ENCODE measurements around the gene DLG2.

Gene DLG2

DNA sequence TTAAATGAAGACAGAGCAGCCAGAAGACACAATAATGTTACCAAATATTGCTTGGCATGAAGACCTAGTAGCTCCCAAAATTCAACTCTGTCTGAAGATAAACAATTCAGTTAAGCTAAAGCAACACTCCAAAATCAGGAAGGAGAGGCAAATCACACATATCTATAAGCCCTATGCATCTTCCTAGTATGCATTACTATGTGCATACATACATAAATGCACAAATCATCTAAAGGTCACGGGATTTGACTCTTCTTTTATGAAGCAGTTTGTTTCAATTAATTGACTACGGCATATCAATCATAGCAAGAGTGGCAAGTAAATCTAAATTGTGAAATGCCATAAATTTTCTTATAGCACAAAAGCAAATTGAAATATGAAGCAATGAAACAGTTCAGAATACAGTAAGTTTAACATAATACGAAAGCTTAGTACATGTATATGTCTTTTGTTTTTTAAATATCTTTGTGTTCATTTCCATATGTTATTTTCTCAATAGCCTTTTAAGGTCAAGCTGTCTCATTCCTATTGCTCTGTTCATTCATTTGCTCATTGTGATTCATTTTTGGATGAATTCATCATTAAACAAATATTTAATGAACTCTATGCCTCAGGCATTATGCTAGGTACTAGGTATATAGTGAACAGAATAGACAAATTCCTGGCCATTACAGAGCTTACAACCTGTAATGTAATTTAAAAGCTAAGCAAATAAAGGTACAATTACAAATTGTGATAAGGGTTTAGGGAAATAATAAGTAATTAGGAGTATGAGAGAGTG lies 540.5 kb downstream of the DLG2 start:
- Mint-ChIP-seq H3K4me1 (peaks cover 20% of the 10 kb centered on the region), H3K9me3 (peaks cover 12% of the 10 kb centered on the region), H3K27ac (no peak overlapping the region), H3K27me3 (no peaks in the 10 kb centered on the region), H3K36me3 (peaks cover 6% of the 10 kb centered on the region), H3K4me3 (no peak overlapping the region)
- DNase-seq (ENCODE audit: low spot score in 2 of 2) (no peak), ATAC-seq (ENCODE audit: low read depth) (no peak)

DNA sequence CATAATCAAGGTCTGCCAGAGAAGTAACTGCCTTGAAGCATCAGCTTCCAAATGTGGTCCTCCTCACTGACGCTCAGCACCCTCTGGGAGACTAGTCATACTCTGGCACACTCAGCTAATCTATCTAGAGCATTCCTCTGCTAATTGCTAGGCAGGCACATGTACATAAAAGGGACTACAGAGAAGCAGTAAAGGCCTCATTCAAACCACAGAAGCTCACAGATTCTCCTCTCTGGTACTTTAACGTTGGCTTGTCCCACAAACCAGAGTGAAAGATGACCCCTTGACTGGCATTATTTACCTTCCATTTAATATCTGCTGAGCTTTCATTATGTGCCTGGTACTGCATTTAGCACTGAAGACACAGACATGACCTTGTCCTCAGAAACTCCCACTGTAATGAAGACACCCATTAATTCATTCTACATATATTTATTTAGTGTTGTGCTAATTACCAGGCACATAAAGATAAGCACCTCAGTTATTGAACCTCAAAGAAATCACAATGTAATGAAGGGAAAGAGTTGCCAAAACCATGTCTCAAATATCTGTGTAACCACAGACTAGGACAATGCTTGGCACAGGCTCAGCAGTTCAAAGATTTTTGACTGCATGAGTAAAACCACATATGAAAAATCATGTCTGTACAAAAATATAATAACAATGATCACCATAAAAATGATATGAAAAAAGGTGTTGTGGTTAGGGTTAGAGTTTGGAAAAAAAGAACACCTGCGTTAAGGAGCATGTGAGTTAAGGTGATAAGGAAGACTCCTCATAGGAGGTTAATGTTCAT lies 550.4 kb downstream of the DLG2 start:
- Mint-ChIP-seq H3K27me3 (no peaks in the 10 kb centered on the region), H3K9me3 (no peaks in the 10 kb centered on the region), H3K4me1 (peaks cover 8% of the 10 kb centered on the region), H3K27ac (peak overlapping the region; percentile 45), H3K4me3 (no peak overlapping the region), H3K36me3 (no peaks in the 10 kb centered on the region)
- ATAC-seq (ENCODE audit: low read depth) (no peak), DNase-seq (ENCODE audit: low spot score in 2 of 2) (no peak)

DNA sequence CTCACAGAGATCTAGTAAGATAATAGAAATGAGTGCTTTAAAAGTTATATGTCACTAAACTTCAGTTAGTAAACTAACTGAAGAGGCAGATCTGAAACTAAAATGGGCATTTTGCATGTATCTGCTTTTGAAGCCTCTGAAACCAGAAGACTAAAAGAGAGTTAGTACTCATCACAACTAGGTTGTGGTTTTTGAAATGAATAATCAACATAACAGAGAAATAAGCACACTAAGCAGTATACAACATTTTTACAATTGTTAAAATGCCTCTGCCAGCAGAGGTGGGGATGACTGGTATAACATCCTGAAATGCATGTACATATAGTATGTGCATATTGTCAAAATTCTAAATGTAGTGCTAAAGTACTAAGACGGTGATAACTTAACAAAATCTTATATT lies 564.5 kb downstream of the DLG2 start:
- ATAC-seq (ENCODE audit: low read depth) (no peak), DNase-seq (ENCODE audit: low spot score in 2 of 2) (no peak)
- H3K36me3 Mint-ChIP-seq: no peaks in the 10 kb centered on the region
- no peaks in the 10 kb centered on the region for H3K27me3 Mint-ChIP-seq
- no peak overlapping the region for H3K27ac Mint-ChIP-seq
- no peak overlapping the region for H3K4me3 Mint-ChIP-seq
- H3K9me3 Mint-ChIP-seq: no peaks in the 10 kb centered on the region
- peaks cover 3% of the 10 kb centered on the region for H3K4me1 Mint-ChIP-seq

DNA sequence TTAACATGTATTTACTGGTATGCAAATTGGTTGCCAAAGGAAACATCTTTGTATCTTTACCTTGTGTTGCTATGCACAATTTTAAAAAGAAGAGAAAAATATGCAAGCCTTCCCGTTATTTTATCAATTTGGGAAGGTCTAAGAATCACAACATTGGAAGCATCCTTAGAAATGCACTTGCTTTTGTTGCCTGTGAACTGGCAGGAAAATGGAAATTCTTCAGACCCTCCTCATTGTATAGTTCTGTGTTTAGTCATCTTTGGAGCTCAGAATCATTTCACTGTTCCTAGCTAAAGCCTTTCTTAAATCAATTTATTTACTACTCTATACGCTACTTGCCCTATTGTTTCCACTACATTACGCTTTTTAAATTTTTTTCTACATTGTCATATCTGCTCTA lies 574.5 kb downstream of the DLG2 start:
- Mint-ChIP-seq H3K36me3 (no peaks in the 10 kb centered on the region), H3K27me3 (no peaks in the 10 kb centered on the region), H3K9me3 (no peaks in the 10 kb centered on the region), H3K27ac (no peak overlapping the region), H3K4me3 (no peak overlapping the region), H3K4me1 (peaks cover 4% of the 10 kb centered on the region)
- ATAC-seq (ENCODE audit: low read depth): no peak
- DNase-seq (ENCODE audit: low spot score in 2 of 2): no peak

DNA sequence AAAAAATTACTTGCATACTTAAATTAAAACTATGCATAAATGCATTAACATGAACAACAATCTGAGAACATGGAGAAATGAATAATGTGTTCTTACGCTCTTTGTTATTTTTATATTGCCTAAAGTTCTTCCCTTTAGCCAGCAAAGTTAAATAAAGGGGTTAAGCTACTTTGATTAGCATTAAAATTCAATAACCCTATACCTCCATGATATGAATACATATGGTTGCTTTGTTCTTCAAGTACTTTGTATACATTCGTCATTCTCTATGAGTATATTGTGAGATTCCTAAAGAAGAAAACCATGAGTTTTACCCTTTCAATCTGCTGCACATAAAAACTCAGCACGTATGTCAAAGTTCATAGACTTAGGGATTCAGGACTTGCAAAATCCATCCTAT lies 578.3 kb downstream of the DLG2 start:
- Mint-ChIP-seq H3K27ac (no peak overlapping the region), H3K9me3 (no peaks in the 10 kb centered on the region), H3K27me3 (no peaks in the 10 kb centered on the region), H3K4me3 (no peak overlapping the region), H3K4me1 (no peaks in the 10 kb centered on the region), H3K36me3 (no peaks in the 10 kb centered on the region)
- ATAC-seq (ENCODE audit: low read depth) (no peak), DNase-seq (ENCODE audit: low spot score in 2 of 2) (no peak)

DNA sequence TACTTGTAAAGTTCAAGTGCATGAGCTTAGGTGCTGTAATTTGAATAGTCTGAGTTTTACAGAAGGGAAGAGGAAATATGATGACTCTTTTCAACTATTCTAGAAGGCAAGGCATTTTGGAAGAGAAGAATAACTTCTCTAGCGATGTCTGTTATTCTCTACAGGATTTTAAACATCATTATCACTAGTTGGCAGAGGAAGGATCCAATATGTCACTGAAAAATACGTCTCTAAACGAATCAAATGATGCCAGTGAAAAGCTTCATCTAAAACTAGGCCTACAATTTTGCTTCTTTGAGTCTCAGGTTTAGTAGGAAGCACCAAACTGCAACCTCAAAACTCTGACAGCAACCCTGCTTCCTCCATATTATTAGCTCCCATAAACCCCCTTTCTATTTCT lies 581.4 kb downstream of the DLG2 start:
- ATAC-seq (ENCODE audit: low read depth) (no peak), DNase-seq (ENCODE audit: low spot score in 2 of 2) (no peak)
- no peaks in the 10 kb centered on the region for H3K9me3 Mint-ChIP-seq
- H3K4me3 Mint-ChIP-seq: no peak overlapping the region
- H3K36me3 Mint-ChIP-seq: no peaks in the 10 kb centered on the region
- no peaks in the 10 kb centered on the region for H3K27me3 Mint-ChIP-seq
- no peak overlapping the region for H3K27ac Mint-ChIP-seq
- H3K4me1 Mint-ChIP-seq: no peaks in the 10 kb centered on the region

DNA sequence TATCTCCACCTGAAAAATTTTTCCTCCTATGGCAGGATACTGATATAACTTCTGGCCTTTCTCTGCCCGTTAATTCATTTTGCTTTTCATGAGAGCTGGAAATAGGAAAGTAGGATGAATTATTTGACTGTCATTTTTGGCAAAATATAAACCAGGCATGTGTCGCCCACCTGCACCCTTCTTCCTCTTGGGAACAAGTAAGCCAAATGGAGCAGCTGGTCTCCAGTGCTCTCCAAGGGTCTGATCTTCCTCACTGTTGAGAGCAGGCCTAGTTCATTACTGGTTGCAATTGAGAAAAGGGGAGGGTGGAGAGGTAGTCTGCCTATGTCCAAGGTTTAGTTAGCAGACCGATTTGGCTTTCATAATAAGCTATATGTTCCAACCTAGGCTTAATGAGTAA lies 582.2 kb downstream of the DLG2 start:
- no peaks in the 10 kb centered on the region for H3K27me3 Mint-ChIP-seq
- no peak overlapping the region for H3K4me3 Mint-ChIP-seq
- no peaks in the 10 kb centered on the region for H3K4me1 Mint-ChIP-seq
- DNase-seq (ENCODE audit: low spot score in 2 of 2) (no peak), ATAC-seq (ENCODE audit: low read depth) (no peak)
- H3K36me3 Mint-ChIP-seq: no peaks in the 10 kb centered on the region
- no peaks in the 10 kb centered on the region for H3K9me3 Mint-ChIP-seq
- no peak overlapping the region for H3K27ac Mint-ChIP-seq

DNA sequence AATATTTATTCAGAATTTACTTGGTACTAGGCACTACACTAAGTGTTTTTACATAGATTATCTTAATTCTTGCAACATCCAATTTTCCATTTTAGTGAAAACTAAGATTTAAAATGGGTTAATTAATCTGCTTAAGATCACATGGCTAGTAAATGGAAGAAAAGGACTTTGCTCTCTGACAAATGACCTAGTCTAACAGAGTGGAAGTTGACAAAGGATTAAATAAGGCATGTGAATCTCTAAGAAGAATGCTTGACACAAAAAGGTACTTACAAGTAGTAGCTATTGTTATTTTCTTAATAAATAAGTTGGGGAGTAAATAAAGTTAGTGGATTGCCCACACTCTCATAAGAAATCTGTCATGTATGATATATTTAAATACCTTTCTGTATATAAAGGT lies 584.8 kb downstream of the DLG2 start:
- no peaks in the 10 kb centered on the region for H3K9me3 Mint-ChIP-seq
- no peak overlapping the region for H3K27ac Mint-ChIP-seq
- no peaks in the 10 kb centered on the region for H3K4me1 Mint-ChIP-seq
- H3K27me3 Mint-ChIP-seq: no peaks in the 10 kb centered on the region
- H3K4me3 Mint-ChIP-seq: no peak overlapping the region
- ATAC-seq (ENCODE audit: low read depth) (no peak), DNase-seq (ENCODE audit: low spot score in 2 of 2) (no peak)
- no peaks in the 10 kb centered on the region for H3K36me3 Mint-ChIP-seq

DNA sequence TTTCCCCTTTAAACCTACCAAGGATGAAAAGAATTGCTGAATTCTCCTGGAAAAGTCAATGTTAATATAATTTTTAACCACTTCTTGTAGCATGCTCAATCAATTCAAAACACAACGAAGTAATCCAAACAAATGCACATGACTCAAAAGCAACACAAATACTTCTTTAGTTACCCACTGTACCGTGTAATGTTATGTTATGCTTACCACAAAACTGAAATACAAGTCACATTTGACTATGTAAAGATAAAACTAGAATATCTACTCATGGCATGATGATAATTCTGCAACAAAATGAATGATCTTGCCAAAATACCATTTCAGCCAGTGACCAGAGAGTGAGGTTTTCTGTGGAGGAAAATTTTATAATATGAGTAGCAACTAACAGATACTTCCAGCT lies 587.0 kb downstream of the DLG2 start:
- H3K36me3 Mint-ChIP-seq: no peaks in the 10 kb centered on the region
- no peak for DNase-seq (ENCODE audit: low spot score in 2 of 2)
- no peak overlapping the region for H3K27ac Mint-ChIP-seq
- no peak overlapping the region for H3K4me3 Mint-ChIP-seq
- H3K4me1 Mint-ChIP-seq: no peaks in the 10 kb centered on the region
- H3K27me3 Mint-ChIP-seq: no peaks in the 10 kb centered on the region
- ATAC-seq (ENCODE audit: low read depth): no peak
- H3K9me3 Mint-ChIP-seq: peaks cover under 1% of the 10 kb centered on the region

DNA sequence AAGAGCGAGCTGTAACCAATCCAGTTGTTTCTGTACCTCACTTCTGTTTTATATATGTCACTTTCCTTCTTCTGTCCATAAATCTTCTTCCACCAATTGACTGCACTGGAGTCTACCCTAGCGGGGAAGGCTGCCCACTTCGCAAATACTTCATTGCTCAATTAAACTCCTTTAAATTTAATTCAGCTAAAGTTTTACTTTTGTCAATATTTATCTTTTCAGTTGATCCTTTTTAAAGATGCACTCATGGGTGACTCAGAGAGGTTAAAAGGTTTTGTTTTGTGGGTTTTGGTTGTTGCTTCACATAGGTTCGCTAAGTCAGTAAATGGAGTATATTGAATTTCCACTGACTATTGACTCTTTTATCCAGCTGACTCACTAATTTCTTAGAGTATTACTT lies 597.2 kb downstream of the DLG2 start:
- peaks cover under 1% of the 10 kb centered on the region for H3K9me3 Mint-ChIP-seq
- DNase-seq (ENCODE audit: low spot score in 2 of 2) (no peak), ATAC-seq (ENCODE audit: low read depth) (no peak)
- H3K36me3 Mint-ChIP-seq: no peaks in the 10 kb centered on the region
- H3K4me3 Mint-ChIP-seq: no peak overlapping the region
- H3K27me3 Mint-ChIP-seq: no peaks in the 10 kb centered on the region
- H3K27ac Mint-ChIP-seq: peak overlapping the region; percentile 12
- peaks cover 8% of the 10 kb centered on the region for H3K4me1 Mint-ChIP-seq

DNA sequence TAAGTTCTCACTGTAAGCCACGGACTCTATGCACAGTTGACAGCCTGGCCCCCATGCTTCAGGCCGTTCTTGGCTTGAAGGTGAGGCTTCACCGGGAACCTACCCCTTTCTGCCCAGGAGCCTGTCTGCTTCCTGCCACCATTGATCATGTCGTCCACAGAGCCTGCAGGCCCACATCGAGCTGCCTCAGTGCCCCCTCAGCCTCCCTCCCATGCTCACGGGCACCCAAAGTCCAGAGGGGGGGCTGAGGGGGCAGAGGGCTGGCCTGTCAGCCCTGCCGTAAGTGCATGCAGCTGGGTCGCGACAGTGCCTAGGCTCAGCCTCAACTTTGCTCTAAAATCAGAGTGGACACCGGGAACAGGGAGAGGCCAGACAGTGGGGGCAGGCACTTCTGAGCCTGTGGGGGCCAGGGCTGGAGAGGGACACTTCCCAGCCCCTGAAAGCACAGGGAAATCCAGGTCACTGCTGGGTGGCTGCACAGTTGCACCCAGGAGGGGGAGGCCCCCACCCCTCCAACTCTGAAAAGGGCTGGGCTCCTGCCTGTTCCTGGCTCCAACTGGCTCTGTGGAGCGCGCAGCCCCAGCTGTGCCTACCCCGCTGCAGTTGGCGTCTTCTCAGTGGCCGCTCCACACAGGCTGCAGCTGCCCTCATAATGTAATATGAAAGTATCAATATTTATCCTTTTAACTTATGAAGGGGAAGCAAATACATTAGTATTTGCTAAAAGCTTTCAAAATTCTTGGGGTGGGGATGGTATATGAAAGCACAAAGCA lies 598.6 kb downstream of the DLG2 start:
- H3K27me3 Mint-ChIP-seq: no peaks in the 10 kb centered on the region
- H3K36me3 Mint-ChIP-seq: no peaks in the 10 kb centered on the region
- peaks cover 8% of the 10 kb centered on the region for H3K4me1 Mint-ChIP-seq
- no peak for ATAC-seq (ENCODE audit: low read depth)
- H3K27ac Mint-ChIP-seq: no peak overlapping the region
- no peak for DNase-seq (ENCODE audit: low spot score in 2 of 2)
- H3K4me3 Mint-ChIP-seq: no peak overlapping the region
- no peaks in the 10 kb centered on the region for H3K9me3 Mint-ChIP-seq

DNA sequence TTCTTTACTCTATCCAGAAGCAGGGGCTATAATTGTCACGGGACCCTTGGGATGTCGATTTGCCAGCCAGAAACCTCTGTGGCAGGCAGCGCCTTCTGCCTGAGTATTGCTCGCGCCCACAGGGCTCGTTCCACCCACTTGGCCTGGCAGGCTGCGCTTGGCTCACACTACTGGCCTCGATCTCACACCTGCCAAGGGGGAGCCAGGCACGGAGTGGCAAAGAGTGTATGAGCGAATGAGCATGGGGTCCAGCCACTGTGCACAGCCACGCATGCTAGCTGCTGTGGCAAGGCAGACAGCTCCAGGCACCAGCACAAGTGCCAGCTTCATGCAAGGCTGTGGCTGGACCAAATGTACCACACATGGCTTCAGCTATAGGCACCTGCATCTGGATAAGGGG lies 599.8 kb downstream of the DLG2 start:
- ATAC-seq (ENCODE audit: low read depth): no peak
- no peak overlapping the region for H3K27ac Mint-ChIP-seq
- no peaks in the 10 kb centered on the region for H3K27me3 Mint-ChIP-seq
- no peak overlapping the region for H3K4me3 Mint-ChIP-seq
- H3K9me3 Mint-ChIP-seq: no peaks in the 10 kb centered on the region
- H3K36me3 Mint-ChIP-seq: no peaks in the 10 kb centered on the region
- DNase-seq (ENCODE audit: low spot score in 2 of 2): no peak
- H3K4me1 Mint-ChIP-seq: peaks cover 8% of the 10 kb centered on the region

DNA sequence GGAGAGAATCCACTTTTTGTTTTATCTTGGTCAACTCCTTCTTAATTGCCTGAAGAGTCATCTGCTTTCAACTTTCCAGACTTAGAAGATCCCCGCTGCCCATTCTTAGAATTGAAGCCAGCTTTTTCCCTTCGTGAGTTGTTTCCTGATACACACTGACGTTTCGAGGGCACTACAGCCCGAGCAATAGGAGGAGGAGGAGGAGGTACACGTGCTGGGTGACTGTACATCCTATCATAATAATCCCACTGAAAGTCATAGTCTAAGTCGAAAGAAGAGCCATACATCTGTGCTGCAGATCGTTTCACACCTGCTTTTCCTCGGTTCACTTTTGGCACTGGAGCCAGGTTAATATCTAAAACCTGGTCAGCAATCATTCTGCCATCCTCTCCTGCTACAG lies 606.1 kb downstream of the DLG2 start:
- Mint-ChIP-seq H3K27ac (no peak overlapping the region), H3K9me3 (no peaks in the 10 kb centered on the region), H3K4me1 (no peaks in the 10 kb centered on the region), H3K27me3 (no peaks in the 10 kb centered on the region), H3K4me3 (no peak overlapping the region), H3K36me3 (no peaks in the 10 kb centered on the region)
- DNase-seq (ENCODE audit: low spot score in 2 of 2) (no peak), ATAC-seq (ENCODE audit: low read depth) (no peak)

DNA sequence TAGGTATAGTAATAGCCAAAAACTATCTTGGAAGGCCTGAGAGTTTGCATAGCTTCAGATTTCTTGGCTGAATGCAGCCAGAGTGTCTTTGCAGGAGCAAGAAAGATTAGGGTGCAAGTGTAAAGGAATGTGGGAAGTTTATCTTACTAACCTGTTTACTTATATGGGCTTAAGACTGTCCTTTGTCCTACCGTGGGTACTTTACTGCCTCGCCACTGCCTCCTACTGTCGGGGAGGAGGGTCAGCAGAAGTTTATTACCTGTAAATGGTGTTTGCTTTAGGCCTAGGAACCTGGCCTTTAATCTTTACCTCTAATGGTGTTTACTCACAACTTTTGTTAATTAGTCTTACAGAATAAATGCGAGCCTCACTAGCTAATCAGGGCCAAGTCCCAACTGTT lies 633.8 kb downstream of the DLG2 start:
- H3K36me3 Mint-ChIP-seq: peaks cover 3% of the 10 kb centered on the region
- H3K4me3 Mint-ChIP-seq: no peak overlapping the region
- ATAC-seq (ENCODE audit: low read depth) (no peak), DNase-seq (ENCODE audit: low spot score in 2 of 2) (no peak)
- H3K4me1 Mint-ChIP-seq: peaks cover 4% of the 10 kb centered on the region
- H3K9me3 Mint-ChIP-seq: peaks cover 6% of the 10 kb centered on the region
- H3K27me3 Mint-ChIP-seq: no peaks in the 10 kb centered on the region
- H3K27ac Mint-ChIP-seq: no peak overlapping the region

Measured in memory B cell (primary cell).